GM19463 (cell line): ENCODE results near the gene TBC1D14.

ENCODE experiments used
- ATAC-seq: cut with Tn5 transposase; IDR thresholded peaks from one replicate; pipeline ENCODE4 v1.9.1; 2021; ENCODE audit warnings: mild to moderate bottlenecking, moderate library complexity; ENCODE audit not compliant: unreplicated experiment

TBC1D14 gene

GRCh38 chr4:6991771-6992557 lies 82.3 kb downstream of the TBC1D14 start:
- no peak for ATAC-seq

- ATAC-seq, result peak; percentile 52
Observed at GRCh38 chr4:6992728-6993677, 83.4 kb downstream of the TBC1D14 start.

- ATAC-seq, result no peak
Observed at GRCh38 chr4:6996481-6996880, 86.9 kb downstream of the TBC1D14 start.

- no peak for ATAC-seq
Observed at GRCh38 chr4:6999172-7000086, 89.8 kb downstream of the TBC1D14 start.

- ATAC-seq, result no peak
Observed at GRCh38 chr4:7000421-7001176, 91.0 kb downstream of the TBC1D14 start.

- no peak for ATAC-seq
Observed at GRCh38 chr4:7001271-7001670, 91.6 kb downstream of the TBC1D14 start.

GRCh38 chr4:7002336-7002735 lies 92.7 kb downstream of the TBC1D14 start:
- ATAC-seq, result no peak

GRCh38 chr4:7003176-7003878 lies 93.7 kb downstream of the TBC1D14 start:
- no peak for ATAC-seq

- ATAC-seq, result no peak
Observed at GRCh38 chr4:7003879-7004240, 94.2 kb downstream of the TBC1D14 start.

- no peak for ATAC-seq
Observed at GRCh38 chr4:7004331-7004730, 94.7 kb downstream of the TBC1D14 start.

GRCh38 chr4:7005571-7005970 lies 95.9 kb downstream of the TBC1D14 start:
- no peak for ATAC-seq

- no peak for ATAC-seq
Observed at GRCh38 chr4:7006411-7006810, 96.8 kb downstream of the TBC1D14 start.

- ATAC-seq, result no peak
Observed at GRCh38 chr4:7007142-7007907, 97.7 kb downstream of the TBC1D14 start.

GRCh38 chr4:7007944-7008343 lies 98.3 kb downstream of the TBC1D14 start:
- ATAC-seq, result no peak

- ATAC-seq, result no peak
Observed at GRCh38 chr4:7009564-7009963, 99.9 kb downstream of the TBC1D14 start.

GRCh38 chr4:7013175-7013574 lies 103.5 kb downstream of the TBC1D14 start:
- ATAC-seq, result no peak

GRCh38 chr4:7014815-7015214 lies 105.2 kb downstream of the TBC1D14 start:
- no peak for ATAC-seq

GRCh38 chr4:7015383-7016035 lies 105.9 kb downstream of the TBC1D14 start:
- no peak for ATAC-seq
